HG03097 (cell line): ENCODE results near the gene CHD6.

Experiments used
- ATAC-seq: cut with Tn5 transposase; IDR thresholded peaks from one replicate; pipeline ENCODE4 v1.9.1; 2021; ENCODE audit not compliant: unreplicated experiment, low FRiP score

CHD6 gene

GRCh38 chr20:41360831-41361756 lies 257.1 kb downstream of the CHD6 start:
- ATAC-seq, result no peak

GRCh38 chr20:41359541-41360011 lies 258.6 kb downstream of the CHD6 start:
- no peak for ATAC-seq

- no peak for ATAC-seq
These were observed 259.5 kb downstream of the CHD6 start for GRCh38 chr20:41358717-41359116.

GRCh38 chr20:41358230-41358629 lies 259.9 kb downstream of the CHD6 start:
- ATAC-seq, result no peak

- ATAC-seq, result no peak
These were observed 260.6 kb downstream of the CHD6 start for GRCh38 chr20:41357424-41358163.

GRCh38 chr20:41356951-41357350 lies 261.2 kb downstream of the CHD6 start:
- ATAC-seq, result no peak

- ATAC-seq, result no peak
These were observed 262.5 kb downstream of the CHD6 start for GRCh38 chr20:41355598-41356203.

GRCh38 chr20:41355192-41355591 lies 263.0 kb downstream of the CHD6 start:
- ATAC-seq, result no peak

- no peak for ATAC-seq
These were observed 264.6 kb downstream of the CHD6 start for GRCh38 chr20:41353530-41353929.

- ATAC-seq, result no peak
These were observed 265.5 kb downstream of the CHD6 start for GRCh38 chr20:41352666-41353065.

GRCh38 chr20:41352106-41352505 lies 266.1 kb downstream of the CHD6 start:
- no peak for ATAC-seq
